ENCODE data around the gene MRPL19.
A peak's percentile ranks its signal among the peaks of the same experiment; 100 is the strongest.

Gene MRPL19

DNA sequence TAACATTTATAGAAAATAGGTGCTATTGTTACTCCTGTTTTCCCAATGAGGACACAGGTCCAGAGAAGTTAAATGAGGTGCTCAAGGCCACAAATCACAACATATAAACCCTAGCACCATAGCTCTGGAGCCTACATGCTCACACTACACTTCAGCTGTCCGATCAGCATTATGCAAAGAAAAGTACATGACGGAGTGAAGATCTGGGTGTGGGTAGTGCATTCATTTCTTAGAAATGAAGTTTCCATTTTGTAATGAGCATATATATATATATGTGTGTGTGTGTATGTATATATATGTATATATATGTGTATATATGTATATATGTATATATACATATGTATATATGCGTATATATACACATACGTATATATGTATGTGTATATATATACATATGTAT, 30.2 kb upstream of the MRPL19 start:
- no peak for DNase-seq (ENCODE audit: low spot score)

DNA sequence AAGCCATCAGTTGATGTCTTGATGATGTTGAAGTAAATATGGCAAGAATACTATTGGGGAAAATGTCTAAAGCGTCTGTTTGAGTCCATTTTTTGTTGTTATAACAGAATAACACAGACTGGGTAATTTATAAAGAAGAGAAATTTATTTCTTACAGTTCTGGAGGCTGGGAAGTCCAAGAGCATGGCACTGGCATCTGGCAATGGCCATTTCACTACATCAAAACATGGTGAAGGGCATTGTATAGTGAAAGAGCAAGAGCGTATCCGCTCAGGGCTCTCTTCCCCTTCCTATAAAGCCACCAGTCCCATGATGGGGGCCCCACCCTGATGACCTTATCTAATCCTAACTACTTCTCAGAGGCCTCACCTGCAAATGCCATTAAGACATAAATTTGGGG, 29.6 kb upstream of the MRPL19 start:
- no peak for DNase-seq (ENCODE audit: low spot score)

DNA sequence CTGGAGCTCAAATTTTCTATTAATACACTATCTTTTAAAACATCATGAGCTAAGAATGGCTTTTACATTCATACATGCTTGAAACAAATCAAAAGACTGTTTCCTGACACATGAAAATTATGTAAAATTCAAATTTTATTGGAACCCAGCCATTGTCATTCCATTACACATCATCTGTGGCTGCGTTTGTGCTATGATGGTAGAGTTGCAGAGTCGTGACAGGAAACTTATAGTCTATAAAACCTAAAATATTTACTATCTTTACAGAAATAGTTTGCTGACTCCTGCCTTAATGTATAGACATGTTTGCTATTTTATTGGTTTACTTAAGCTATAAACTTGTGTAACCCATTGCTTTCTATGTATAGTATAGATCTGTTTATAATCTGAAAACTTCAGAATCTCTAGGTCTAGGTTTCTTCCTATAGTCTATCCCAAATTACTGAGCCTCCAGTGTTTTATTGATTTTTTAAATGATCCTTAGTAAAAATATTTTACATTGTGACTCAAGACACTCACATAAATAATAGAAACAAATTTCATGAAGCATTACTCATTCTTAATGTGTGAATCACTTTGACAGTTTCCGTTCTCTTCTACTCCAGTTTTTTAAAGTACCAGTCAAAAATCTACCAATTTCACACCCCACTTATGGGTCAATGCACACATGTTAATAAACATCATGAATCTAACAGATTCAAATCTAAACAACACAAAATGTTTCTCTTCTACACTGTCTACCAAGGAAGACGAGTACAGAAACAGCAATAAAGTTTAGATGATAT, 26.4 kb upstream of the MRPL19 start:
- no peak for DNase-seq (ENCODE audit: low spot score)

DNA sequence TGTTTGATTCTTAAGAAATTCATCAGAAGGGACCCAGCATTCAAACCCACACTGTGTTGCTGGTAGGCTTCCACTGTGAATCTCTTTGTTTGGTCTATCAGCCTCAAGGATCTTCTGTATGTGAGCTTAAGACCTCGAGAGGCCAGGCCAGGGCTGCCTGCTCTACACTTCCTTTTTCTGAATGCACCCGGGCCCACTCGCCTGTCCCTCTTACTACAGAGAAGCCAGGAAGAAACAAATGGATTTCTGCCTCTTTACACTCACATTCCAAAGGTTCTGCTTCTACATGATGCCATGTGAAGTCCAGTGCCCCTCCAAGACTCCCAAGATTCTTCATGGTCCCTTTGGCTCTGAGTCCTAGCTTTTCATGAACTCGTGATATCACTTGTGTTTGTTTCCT, 25.4 kb upstream of the MRPL19 start:
- DNase-seq (ENCODE audit: low spot score), result no peak

DNA sequence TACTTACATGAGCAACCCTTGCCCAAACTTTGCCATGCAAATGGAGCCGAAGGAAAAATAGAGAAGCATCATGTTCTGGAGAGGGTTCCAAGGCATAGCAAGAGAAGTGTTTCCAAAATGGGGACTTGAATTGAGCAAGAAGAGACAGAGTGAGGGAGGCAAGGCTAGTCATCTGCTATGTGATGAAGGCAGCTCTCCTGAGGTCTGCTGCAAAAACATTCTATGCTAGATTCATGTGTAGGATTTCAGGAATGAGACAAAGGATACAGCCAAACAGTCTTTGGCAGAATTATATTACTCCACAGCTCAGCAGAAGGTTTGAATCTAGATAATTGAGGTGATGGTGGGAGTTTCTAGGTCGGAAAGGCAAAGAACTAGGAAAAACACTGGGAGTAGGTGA, 24.1 kb upstream of the MRPL19 start:
- DNase-seq (ENCODE audit: low spot score), result no peak

DNA sequence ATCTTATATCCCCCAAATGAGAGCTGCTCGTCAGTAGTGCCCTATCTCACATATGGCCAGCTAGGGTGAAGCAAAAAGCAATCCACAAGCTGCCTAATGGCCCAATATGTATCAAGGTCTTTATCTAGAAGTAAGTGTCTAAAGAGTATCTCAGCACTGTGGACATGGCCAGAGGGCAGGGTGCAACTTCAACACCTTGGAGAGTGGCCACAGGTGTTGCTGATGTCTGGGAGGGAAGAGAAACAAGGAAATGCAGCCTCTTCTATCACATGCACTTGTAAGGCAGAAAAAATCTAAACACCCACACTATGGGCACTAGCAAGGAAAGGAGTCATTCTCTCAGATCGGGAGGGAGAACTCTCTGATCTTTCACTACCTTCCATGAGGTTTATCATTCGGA, 23.7 kb upstream of the MRPL19 start:
- no peak for DNase-seq (ENCODE audit: low spot score)

DNA sequence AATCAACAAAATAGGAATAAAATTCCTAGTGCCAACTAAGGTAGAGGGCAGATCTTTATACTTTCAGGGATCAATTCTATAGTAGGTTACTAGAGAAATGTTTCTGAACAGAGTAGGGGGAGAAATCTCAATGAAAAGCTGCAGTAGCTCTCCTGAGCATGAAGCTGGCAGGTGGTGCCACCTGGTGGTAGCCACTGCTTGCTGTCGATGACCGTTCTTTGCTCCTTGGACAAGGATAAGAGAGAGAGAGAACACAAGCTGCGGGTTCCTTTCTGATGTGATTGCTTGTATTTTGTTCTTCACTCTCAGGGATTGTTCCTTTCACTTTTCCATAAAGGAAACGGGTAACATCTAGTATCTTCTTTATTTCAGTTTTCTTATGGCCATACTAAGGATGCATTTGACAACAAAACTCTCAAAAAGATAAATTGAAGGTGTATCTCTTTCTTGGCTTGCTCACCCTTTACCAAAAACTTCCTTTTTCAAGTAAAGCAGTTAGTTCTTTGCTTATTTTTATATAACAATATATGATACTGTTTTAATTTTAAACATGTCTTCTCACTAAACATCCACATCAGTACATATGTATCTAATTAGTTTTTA, 18.6 kb upstream of the MRPL19 start:
- DNase-seq (ENCODE audit: low spot score), result peak; percentile 74

DNA sequence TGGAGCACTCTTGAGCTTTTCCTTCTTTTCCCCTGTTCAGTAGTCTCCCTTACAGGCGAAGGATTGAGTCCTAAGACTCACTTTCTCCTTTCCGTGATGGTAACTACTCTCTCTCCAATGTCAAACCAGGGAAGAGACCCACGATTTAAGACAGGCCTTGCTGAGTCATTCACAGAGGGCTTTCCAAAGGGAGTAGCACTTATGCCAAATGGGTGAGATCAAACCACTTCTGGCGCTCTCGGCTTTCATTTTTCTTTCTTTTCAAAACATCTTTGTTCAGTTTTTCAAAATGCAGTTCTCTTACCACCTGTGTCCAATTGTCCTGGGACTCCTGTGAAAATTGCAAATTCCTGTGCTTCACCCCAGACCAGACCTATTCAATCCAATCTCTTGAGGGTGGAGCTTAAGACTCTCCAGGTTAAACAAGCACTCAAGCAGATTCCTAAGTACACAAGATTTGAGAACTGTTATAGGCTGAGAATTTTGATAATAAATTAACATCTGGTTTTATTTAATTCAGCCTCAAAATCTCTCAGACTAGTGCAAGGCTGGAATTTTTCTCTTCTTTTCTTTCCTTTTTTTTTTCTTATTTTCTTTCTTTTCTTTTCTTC, 14.4 kb upstream of the MRPL19 start:
- no peak for DNase-seq (ENCODE audit: low spot score)

DNA sequence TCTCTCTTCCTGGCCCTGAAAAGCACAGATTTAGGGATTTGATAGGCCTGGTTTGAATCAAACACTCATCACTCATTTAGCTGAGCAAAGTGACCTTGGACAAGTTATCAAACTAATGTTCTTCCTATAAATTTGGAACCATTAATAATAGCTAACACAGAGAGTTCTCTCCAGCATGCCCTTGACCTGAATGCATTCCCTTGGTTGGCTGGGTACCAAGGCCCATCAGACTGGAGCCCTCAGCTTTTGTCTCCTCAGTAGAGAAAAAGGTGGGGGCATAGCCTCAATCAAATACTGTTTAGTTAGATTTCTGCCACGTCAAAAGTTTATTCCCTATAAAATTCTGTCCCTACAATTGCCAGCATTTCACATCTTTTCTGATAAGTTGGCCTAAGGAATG, 13.8 kb upstream of the MRPL19 start:
- DNase-seq (ENCODE audit: low spot score), result no peak

DNA sequence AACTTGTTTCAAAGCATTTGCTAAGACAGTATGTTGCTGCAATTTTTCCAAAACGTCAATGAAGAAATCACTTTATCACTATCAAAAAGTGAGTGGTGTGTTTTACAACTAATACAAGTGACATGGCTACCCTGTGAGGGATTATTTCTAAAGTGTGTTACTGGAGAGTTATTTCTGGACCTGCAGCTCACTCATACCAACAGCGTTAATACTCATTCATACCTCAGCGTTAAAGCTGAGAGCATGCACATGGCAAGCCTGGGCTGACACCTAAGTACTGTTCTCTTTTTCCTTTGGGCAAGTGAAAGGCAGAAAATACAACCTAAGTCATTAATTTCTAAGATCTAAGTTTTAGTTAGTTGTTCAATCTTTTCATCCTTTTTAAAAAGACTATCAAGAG, 13.0 kb upstream of the MRPL19 start:
- no peak for DNase-seq (ENCODE audit: low spot score)

DNA sequence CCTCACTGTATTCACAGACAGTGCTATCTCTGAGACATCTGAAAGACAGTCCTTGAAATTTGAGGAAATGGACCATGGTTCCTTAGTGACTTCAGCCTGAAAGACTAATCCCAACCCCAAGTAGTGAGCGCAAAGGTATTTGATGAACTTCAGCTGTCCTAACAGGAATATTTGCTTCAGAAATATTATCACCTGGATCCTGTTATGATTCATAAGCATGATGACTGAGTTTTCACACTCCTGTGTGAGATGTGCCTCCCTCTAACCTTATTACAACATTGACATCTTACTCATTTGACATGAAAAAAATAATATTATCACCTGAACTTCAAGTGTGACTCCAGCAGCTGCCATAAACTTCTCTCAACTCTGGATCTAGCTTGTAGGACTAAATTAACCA, 11.6 kb upstream of the MRPL19 start:
- no peak for DNase-seq (ENCODE audit: low spot score)

DNA sequence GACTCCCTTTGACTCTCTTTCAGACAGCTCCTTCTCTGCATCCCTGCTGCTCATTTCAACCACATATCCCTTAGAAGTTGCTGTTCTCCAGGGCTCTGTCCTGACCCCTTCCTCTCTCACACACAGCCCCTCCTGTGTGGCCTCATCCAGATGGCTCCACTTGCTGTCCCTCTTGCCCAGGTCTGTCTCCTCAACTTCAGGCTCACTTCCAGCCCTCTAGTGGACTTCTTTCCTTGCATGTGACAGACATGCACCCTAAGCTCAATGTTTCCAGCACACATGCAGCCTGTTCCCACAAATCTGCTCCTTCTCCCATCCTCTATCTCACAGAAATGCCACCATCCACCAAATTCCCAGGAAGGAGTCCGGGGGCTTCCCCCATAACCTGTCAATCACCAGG, 9.0 kb upstream of the MRPL19 start:
- DNase-seq (ENCODE audit: low spot score), result no peak

DNA sequence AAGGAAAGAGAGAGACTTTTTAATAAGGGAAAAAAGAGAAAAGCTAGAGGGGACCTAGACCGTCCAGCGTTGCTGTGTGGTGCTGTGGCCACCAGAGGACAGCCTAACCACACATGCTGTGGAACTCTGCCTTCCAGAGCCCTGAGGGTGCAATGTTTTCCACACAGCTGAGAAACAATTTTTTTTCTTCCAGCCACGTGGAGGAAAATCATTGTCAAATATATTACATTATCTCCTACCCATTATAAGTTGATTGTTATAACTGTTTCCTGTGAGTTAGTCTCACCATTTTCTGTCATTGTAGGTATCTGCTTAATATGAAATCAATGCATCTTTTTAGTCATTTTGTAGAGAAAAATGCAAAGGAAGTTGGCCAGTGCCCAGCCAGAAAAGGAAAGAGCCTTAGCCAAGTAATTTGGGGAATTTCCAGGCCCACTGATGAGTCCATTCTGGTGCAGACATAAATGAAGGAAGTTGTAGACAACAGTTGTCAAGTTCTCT, 5.9 kb upstream of the MRPL19 start:
- DNase-seq (ENCODE audit: low spot score), result peak; percentile 51

DNA sequence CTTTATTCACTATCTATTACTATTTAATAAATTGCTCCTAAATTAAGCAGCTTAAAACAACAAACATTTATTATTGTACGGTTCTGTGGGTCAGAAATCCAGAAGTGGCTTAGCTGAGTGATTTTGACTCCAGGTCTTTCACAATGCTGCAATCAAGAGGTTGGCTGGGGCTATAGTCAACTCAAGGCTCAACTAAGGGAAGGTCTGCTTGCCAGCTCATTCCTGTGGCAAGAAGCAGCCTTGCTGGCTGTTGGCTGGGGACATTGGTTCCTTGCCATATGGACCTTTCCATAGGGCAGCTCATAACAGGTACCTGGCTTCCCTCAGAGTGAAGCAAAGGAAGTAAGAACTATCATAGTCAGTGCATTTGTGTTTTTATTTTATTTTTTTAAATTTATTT, 5.0 kb upstream of the MRPL19 start:
- DNase-seq (ENCODE audit: low spot score), result no peak

DNA sequence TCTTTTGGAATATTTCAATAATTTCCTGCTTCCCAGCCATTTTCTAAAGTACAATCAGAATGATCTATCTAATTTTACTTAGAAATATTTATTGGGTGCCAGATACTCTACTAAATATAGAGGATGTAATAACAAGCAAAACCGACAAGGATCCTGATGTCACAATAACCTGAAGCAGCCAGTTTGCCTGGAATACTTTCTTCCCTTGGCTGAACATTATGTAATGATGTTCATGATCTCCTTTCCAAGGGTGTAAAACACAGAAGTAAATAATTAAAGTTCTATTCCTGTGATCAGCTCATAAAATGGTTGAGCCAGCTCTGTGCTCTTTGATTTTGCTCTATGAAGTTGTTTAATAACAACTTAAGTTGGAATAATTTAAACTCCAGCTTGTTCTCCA, 2.6 kb upstream of the MRPL19 start:
- no peak for DNase-seq (ENCODE audit: low spot score)

DNA sequence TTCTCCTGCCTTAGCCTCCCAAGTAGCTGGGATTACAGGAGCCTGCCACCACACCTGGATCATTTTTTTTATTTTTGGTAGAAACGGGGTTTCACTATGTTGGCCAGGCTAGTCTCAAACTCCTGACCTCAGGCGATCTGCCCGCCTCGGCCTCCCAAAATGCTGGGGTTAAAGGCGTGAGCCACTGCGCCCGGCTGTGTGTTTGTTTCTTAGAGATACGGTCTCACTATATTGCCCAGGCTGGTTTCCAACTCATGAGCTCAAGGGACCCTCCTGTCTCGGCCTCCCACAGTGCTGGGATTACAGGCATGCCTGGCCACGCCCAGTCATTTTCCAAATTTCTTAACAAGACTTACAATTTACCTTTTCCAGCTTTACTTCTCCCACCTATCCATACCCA, 940 bp upstream of the MRPL19 start:
- DNase-seq (ENCODE audit: low spot score), result no peak

DNA sequence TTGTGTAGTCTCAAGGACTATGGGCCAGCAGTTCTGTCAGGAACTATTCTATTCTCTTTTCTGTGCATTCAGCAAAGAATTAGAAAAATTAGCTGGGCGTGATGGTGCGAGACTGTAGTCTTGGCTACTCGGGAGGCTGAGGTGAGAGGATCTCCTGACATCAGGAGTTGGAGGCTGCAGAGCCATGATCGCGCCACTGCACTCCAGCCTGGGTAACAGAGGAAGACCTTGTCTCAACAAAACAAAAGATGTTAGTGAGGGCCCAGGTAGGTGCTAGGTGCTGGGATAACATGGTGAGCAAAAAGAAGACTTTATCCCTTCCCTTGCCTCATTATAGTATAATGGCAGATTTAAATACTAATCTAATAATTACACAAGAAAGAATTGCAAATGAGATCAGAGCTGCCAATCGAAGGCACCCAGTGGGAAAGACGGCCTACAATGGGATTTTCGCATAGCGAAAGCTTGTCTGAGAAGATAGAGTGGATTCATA, 447 bp upstream of the MRPL19 start:
- no peak for DNase-seq (ENCODE audit: low spot score)

DNA sequence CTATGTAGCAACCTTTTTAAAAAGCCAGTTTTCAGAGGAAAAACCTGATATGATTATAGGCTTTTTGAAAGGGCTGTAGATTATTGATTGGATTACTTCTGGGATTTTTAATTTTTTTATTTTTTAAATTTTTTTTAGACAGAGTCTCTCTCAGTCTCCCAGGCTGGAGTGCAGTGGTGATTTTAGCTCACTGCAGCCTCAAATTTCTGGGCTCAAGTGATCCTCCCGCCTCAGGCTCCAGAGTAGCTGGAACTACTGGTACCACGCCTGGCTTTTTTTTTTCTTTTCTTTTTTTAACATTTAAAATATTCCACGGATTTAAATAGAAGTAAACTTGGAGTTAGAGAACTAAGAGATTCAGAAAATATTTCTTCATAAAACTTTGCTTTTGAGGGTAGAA, 1.2 kb downstream of the MRPL19 start:
- DNase-seq (ENCODE audit: low spot score), result no peak

DNA sequence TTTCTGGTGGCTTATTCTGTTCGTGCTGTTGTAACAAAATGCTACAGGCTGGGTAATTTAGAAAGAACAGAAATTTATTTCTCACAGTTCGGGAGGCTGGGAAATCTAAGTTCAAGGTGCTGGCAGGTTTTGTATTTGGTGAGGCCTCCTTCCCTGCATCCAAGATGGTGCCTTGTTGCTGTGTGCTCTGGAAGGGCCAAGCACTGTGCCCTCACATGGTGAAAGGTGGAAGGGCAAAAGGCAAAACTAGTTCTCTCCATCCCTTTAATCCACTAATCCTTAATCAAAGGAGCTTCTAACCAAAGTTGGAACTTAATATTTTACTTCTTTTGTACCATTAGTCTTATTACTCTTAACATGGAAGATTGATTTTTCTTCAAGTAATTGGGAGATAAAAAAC, 7.4 kb downstream of the MRPL19 start:
- no peak for DNase-seq (ENCODE audit: low spot score)

DNA sequence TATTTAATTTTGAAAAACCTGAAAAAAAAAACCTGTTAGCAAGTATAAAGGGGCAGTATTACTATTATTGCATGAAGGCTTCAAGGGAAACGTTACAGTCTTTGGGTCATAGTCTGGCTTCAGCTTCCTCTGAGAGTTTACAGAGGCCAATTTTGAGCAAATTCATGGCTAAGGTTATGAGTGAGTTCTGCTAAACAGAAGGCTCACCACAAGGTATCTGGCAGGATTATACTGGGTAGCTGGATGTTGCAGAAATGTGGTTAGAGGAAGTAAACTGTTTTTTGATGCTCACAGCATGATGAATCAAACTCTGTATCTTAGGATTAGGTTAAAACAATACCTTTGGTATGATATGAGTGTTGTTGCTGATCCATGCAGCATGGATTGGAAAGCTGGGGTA, 9.3 kb downstream of the MRPL19 start:
- no peak for DNase-seq (ENCODE audit: low spot score)

DNA sequence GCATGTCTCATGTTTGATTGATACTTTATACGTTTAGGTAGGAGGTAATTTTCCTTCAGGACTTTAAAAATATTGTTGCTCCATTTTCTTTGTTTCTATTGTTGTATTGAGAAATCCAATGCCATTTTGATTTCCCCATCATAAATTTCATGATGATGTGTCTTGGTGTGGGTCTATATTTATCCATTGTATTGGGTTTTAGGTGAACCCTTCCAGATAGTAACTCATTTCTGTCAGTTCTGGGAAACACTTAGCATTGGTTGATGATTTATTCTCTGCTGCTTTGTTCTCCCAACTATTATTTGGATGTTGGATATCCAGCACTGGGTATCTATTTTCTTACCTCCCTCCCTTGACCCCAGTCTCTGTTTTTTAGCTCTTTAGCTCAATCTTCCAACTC, 10.0 kb downstream of the MRPL19 start:
- DNase-seq (ENCODE audit: low spot score), result no peak

DNA sequence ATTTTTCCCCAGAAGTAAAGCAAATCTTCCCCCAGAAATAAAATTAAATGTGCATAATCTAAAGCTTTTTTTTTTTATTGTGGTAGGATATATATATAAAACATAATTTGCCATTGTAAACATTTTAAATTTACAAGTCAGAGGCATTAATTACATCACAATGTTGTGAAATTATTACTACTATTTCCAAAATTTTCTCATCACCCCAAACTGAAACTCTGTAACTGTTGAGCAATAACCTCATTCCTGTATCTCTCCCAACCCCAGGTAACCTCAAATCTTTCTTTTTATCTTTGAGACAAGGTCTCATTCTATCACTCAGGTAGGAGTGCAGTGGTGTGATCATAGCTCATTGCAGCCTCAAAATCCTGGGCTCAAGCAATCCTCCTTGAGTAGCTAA, 11.2 kb downstream of the MRPL19 start:
- DNase-seq (ENCODE audit: low spot score), result no peak

DNA sequence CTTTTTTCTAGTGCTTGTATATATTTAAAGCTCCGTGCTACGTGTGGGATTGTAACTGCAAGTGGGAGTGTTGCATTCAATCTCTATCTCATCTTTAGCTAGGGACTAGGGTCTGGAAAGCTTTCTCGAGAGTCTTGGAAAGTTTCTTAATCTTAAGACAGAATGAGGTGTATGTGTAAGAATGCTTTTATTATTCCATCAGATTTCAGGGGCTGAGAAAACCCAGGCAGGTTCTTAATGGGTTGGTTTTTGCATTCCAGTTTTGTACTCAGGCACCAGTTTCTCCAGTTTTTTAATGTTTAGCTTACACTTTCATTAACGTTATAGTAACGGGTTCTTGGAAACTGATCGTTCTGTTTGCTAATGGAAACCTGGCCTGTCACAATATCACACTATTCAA, 20.3 kb downstream of the MRPL19 start:
- no peak for DNase-seq (ENCODE audit: low spot score)
